ENCODE results near the gene C5. TPM values are rescaled to one million over a fixed set of nuclear protein-coding genes. Genes with fewer than 3 reads are reported as not detected.

Gene C5
- total RNA-seq, 2 experiments from 2014 or later, result 3.8 to 7.9 TPM

DNA sequence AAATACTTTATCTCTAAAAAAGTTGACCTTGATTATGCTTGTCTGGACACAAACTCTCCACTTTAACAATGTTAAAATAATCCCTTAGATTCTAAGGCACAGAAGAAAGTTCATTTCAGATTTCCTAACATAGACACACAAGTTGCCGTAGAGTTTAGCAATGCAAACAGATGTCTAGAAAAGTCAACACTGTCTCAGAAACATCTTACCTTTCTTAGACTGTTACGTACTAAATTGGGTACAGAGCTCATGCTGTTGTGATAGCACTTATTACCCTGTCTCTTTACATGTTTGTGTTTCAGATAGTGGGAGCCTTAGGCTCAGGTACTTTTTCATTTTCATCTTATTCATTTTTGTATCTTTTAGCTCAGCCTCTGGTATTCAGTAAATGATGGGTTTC lies 52.0 kb downstream of the C5 start:
- no peak for DNase-seq (ENCODE audit: low spot score)
- H3K4me3 ChIP-seq (ENCODE audit: low read depth, low read length, poor library complexity, severe bottlenecking), result no peak overlapping the region
- H3K36me3 ChIP-seq (ENCODE audit: insufficient read depth, low read length), result no peaks in the 10 kb centered on the region
- H3K9me3 ChIP-seq (ENCODE audit: low read length), result no peaks in the 10 kb centered on the region
- POLR2A ChIA-PET, result no interaction called here
- no peak overlapping the region for H3K4me2 ChIP-seq (ENCODE audit: low read length)
- H3K4me1 ChIP-seq (ENCODE audit: insufficient read depth, low read length, poor library complexity, severe bottlenecking), result no peaks in the 10 kb centered on the region
- TF ChIP-seq, protein P1, sequence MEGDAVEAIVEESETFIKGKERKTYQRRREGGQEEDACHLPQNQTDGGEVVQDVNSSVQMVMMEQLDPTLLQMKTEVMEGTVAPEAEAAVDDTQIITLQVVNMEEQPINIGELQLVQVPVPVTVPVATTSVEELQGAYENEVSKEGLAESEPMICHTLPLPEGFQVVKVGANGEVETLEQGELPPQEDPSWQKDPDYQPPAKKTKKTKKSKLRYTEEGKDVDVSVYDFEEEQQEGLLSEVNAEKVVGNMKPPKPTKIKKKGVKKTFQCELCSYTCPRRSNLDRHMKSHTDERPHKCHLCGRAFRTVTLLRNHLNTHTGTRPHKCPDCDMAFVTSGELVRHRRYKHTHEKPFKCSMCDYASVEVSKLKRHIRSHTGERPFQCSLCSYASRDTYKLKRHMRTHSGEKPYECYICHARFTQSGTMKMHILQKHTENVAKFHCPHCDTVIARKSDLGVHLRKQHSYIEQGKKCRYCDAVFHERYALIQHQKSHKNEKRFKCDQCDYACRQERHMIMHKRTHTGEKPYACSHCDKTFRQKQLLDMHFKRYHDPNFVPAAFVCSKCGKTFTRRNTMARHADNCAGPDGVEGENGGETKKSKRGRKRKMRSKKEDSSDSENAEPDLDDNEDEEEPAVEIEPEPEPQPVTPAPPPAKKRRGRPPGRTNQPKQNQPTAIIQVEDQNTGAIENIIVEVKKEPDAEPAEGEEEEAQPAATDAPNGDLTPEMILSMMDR (conservative IDR thresholded peaks at IDR 0.05; ENCODE audit: low read length), result no peak
- TF ChIP-seq EZH2phosphoT487 (IDR thresholded peaks at IDR 0.05; ENCODE audit: borderline replicate concordance, low read depth, low read length), result no peak
- CTCF ChIA-PET (ENCODE audit: unreplicated experiment), result no interaction called here
- H3K9me2 ChIP-seq (ENCODE audit: insufficient read depth, low read length), result no peaks in the 10 kb centered on the region
- intact Hi-C loops (cut with micrococcal nuclease; ENCODE audit: unreplicated experiment), result no loop called here
- no peaks in the 10 kb centered on the region for H4K20me1 ChIP-seq (ENCODE audit: insufficient read depth, low read length)
- BruUV-seq (replicated peaks), result no TSS peak
- H3K79me2 ChIP-seq (ENCODE audit: insufficient read depth, low read depth, low read length), result no peaks in the 10 kb centered on the region
- no peak overlapping the region for H3K27ac ChIP-seq (ENCODE audit: low read depth, low read length, poor library complexity, severe bottlenecking)
- no peak overlapping the region for H2AFZ ChIP-seq (ENCODE audit: low read length)

DNA sequence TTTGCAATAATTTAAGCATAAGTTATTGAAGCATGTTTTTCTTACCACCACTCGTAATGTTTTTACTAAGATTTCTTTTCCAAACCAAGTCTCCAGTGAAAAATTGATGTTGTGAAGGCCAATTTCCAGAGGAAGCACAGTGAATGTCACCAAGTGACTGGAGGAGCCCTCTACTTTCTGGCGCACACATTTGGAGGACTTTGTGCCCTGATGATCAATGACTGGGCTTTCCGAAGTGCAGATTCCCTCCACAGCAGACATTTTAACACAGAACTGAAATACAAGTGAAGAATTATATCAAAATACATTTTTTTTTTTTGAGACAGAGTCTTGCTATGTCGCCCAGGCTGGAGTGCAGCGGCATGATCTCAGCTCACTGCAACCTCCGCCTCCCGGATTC lies 52.6 kb downstream of the C5 start:
- no TSS peak for BruUV-seq (replicated peaks)
- TF ChIP-seq, protein P1 (conservative IDR thresholded peaks at IDR 0.05; ENCODE audit: low read length), result no peak
- TF ChIP-seq EZH2phosphoT487 (IDR thresholded peaks at IDR 0.05; ENCODE audit: borderline replicate concordance, low read depth, low read length), result no peak
- Histone ChIP-seq H4K20me1 (ENCODE audit: insufficient read depth, low read length) (no peaks in the 10 kb centered on the region), H3K4me2 (ENCODE audit: low read length) (no peak overlapping the region), H3K36me3 (ENCODE audit: insufficient read depth, low read length) (no peaks in the 10 kb centered on the region), H2AFZ (ENCODE audit: low read length) (no peak overlapping the region), H3K27ac (ENCODE audit: low read depth, low read length, poor library complexity, severe bottlenecking) (no peak overlapping the region), H3K4me3 (ENCODE audit: low read depth, low read length, poor library complexity, severe bottlenecking) (no peak overlapping the region), H3K9me3 (ENCODE audit: low read length) (no peaks in the 10 kb centered on the region), H3K9me2 (ENCODE audit: insufficient read depth, low read length) (no peaks in the 10 kb centered on the region), H3K79me2 (ENCODE audit: insufficient read depth, low read depth, low read length) (no peaks in the 10 kb centered on the region), H3K4me1 (ENCODE audit: insufficient read depth, low read length, poor library complexity, severe bottlenecking) (no peaks in the 10 kb centered on the region)
- CTCF ChIA-PET (ENCODE audit: unreplicated experiment), result no interaction called here
- no peak for DNase-seq (ENCODE audit: low spot score)
- intact Hi-C loops (cut with micrococcal nuclease; ENCODE audit: unreplicated experiment), result no loop called here
- POLR2A ChIA-PET, result no interaction called here

DNA sequence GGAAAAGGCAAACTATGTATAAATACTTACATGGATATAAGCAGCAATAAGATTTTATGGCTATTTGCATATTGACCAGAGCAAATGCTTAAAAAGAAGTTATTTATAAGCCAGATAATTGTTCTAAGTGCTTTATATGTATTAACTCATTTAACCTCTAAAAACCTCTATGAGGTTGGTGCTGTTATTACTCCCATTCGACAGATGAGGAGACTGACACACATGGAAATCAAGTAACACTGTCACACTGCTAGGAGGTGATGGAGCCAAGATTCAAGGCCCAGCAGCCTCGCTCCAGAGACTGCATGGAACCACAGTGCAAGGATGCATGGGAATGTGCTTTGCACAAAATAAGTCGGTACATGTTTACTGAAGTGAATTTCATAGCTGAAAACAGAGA lies 53.7 kb downstream of the C5 start:
- Histone ChIP-seq H3K4me3 (ENCODE audit: low read depth, low read length, poor library complexity, severe bottlenecking) (no peak overlapping the region), H2AFZ (ENCODE audit: low read length) (no peak overlapping the region), H3K9me3 (ENCODE audit: low read length) (no peaks in the 10 kb centered on the region), H3K9me2 (ENCODE audit: insufficient read depth, low read length) (no peaks in the 10 kb centered on the region), H4K20me1 (ENCODE audit: insufficient read depth, low read length) (no peaks in the 10 kb centered on the region), H3K4me1 (ENCODE audit: insufficient read depth, low read length, poor library complexity, severe bottlenecking) (no peaks in the 10 kb centered on the region), H3K36me3 (ENCODE audit: insufficient read depth, low read length) (no peaks in the 10 kb centered on the region), H3K4me2 (ENCODE audit: low read length) (no peak overlapping the region), H3K79me2 (ENCODE audit: insufficient read depth, low read depth, low read length) (no peaks in the 10 kb centered on the region), H3K27ac (ENCODE audit: low read depth, low read length, poor library complexity, severe bottlenecking) (no peak overlapping the region)
- ChIA-PET POLR2A (interaction anchor here (1.4 kb wide), 1 partner anchor 11 kb away, joined by 3 read pairs; no protein-coding TSS in a partner anchor), CTCF (ENCODE audit: unreplicated experiment) (no interaction called here)
- intact Hi-C loops (cut with micrococcal nuclease; ENCODE audit: unreplicated experiment), result no loop called here
- BruUV-seq (replicated peaks), result no TSS peak
- TF ChIP-seq EZH2phosphoT487 (IDR thresholded peaks at IDR 0.05; ENCODE audit: borderline replicate concordance, low read depth, low read length), result no peak
- no peak for DNase-seq (ENCODE audit: low spot score)
